GM23338 (cell line): ENCODE results near the gene RSRC1. TPM values are rescaled to one million over a fixed set of nuclear protein-coding genes. Genes with fewer than 3 reads are reported as not detected.

ENCODE experiments used
- ATAC-seq: fragments of 200-7000 bp; cut with Tn5 transposase; 3 replicates; pipeline ENCODE4 v1.9.1; 2020
- DNase-seq: peaks from one replicate; pipeline ENCODE4 v3.0.0-alpha.2; 2015; ENCODE audit warnings: low spot score
- H2AFZ ChIP-seq: fragments of 200-600 bp; sonication (generic); 2 replicates; pipeline ENCODE4 v1.8.0; 2016; ENCODE audit warnings: antibody characterized with exemption, mild to moderate bottlenecking, moderate library complexity
- H3F3A ChIP-seq: fragments of 200-600 bp; sonication (generic); replicated peaks from 2 replicates; pipeline ENCODE4 v1.8.0; 2017; ENCODE audit warnings: antibody characterized with exemption, mixed run types, low read depth
- H3K27ac ChIP-seq: fragments of 200-600 bp; sonication (generic); 2 replicates; pipeline ENCODE4 v1.6.1; 2016; ENCODE audit warnings: low read depth
- H3K27me3 ChIP-seq: fragments of 200-600 bp; sonication (generic); 2 replicates; pipeline ENCODE4 v1.8.0; 2016; ENCODE audit warnings: mild to moderate bottlenecking, mixed run types, moderate library complexity; ENCODE audit not compliant: insufficient read depth
- H3K36me3 ChIP-seq: fragments of 200-600 bp; sonication (generic); 2 replicates; pipeline ENCODE4 v1.8.0; 2016; ENCODE audit warnings: mild to moderate bottlenecking; ENCODE audit not compliant: insufficient read depth
- H3K4me1 ChIP-seq: fragments of 200-600 bp; sonication (generic); 2 replicates; pipeline ENCODE4 v1.8.0; 2016; ENCODE audit warnings: mild to moderate bottlenecking, moderate library complexity; ENCODE audit not compliant: insufficient read depth
- H3K4me2 ChIP-seq: fragments of 200-600 bp; sonication (generic); 2 replicates; pipeline ENCODE4 v1.7.1; 2017; ENCODE audit warnings: mixed run types
- H3K4me3 ChIP-seq: fragments of 200-600 bp; sonication (generic); 2 replicates; pipeline ENCODE4 v1.6.1; 2016; ENCODE audit warnings: mixed run types
- H3K79me2 ChIP-seq: fragments of 200-600 bp; sonication (generic); replicated peaks from 2 replicates; pipeline ENCODE4 v1.8.0; 2017; ENCODE audit warnings: mild to moderate bottlenecking; ENCODE audit not compliant: insufficient read depth
- H3K9me2 ChIP-seq: fragments of 200-600 bp; sonication (generic); 2 replicates; pipeline ENCODE4 v1.8.0; 2017; ENCODE audit not compliant: insufficient read depth
- H4K20me1 ChIP-seq: fragments of 200-600 bp; sonication (generic); replicated peaks from 2 replicates; pipeline ENCODE4 v1.8.0; 2017; ENCODE audit warnings: mild to moderate bottlenecking; ENCODE audit not compliant: insufficient read depth
- H3K27ac Mint-ChIP-seq: 2 replicates; pipeline ENCODE4 v1.8.0; 2020; ENCODE audit warnings: inconsistent platforms, mild to moderate bottlenecking, moderate library complexity, mixed read lengths
- H3K27me3 Mint-ChIP-seq: 3 replicates; pipeline ENCODE4 v1.8.0; 2022; ENCODE audit warnings: low read depth, mild to moderate bottlenecking, moderate library complexity, mixed read lengths, inconsistent platforms; ENCODE audit not compliant: insufficient read depth, poor library complexity
- H3K36me3 Mint-ChIP-seq: 3 replicates; pipeline ENCODE4 v1.8.0; 2021; ENCODE audit warnings: low read depth, mild to moderate bottlenecking, inconsistent platforms, moderate library complexity, mixed read lengths
- H3K4me1 Mint-ChIP-seq: 3 replicates; pipeline ENCODE4 v1.8.0; 2020; ENCODE audit warnings: mild to moderate bottlenecking, inconsistent platforms, mixed read lengths
- H3K4me3 Mint-ChIP-seq: 3 replicates; pipeline ENCODE4 v1.8.0; 2021; ENCODE audit warnings: moderate library complexity, mild to moderate bottlenecking, inconsistent platforms, mixed read lengths
- H3K9me3 Mint-ChIP-seq: 3 replicates; pipeline ENCODE4 v1.8.0; 2020; ENCODE audit warnings: moderate library complexity, mild to moderate bottlenecking, inconsistent platforms, mixed read lengths
- CREB1 ChIP-seq: fragments of 250-450 bp; sonication (Bioruptor Pico); IDR thresholded peaks from 2 replicates; pipeline ENCODE4 v1.5.0; 2020; ENCODE audit warnings: low read depth, mild to moderate bottlenecking, moderate library complexity
- EZH2 ChIP-seq: fragments of 200-600 bp; sonication (generic); IDR thresholded peaks from one replicate; pipeline ENCODE4 v1.8.0; 2017; ENCODE audit warnings: antibody characterized with exemption, mild to moderate bottlenecking, low read depth; ENCODE audit not compliant: unreplicated experiment
- EZH2phosphoT487 ChIP-seq: fragments of 200-600 bp; sonication (generic); IDR thresholded peaks from one replicate; pipeline ENCODE4 v1.8.1; 2018; ENCODE audit warnings: antibody characterized with exemption; ENCODE audit not compliant: unreplicated experiment
- JUNB ChIP-seq: IDR thresholded peaks from one replicate; pipeline ENCODE4 v1.6.1; 2016; ENCODE audit warnings: antibody characterized with exemption; ENCODE audit not compliant: unreplicated experiment
- NANOG ChIP-seq: IDR thresholded peaks from 2 replicates; pipeline ENCODE4 v1.6.1; 2016; ENCODE audit warnings: antibody characterized with exemption, borderline replicate concordance
- POLR2AphosphoS5 ChIP-seq: IDR thresholded peaks from 2 replicates; pipeline ENCODE4 v1.6.1; 2016; ENCODE audit warnings: antibody characterized with exemption, low read depth
- STAT1 ChIP-seq: IDR thresholded peaks from one replicate; pipeline ENCODE4 v1.6.1; 2016; ENCODE audit warnings: antibody characterized with exemption; ENCODE audit not compliant: unreplicated experiment
- ZNF114 ChIP-seq: fragments of 250-450 bp; sonication (Bioruptor Pico); IDR thresholded peaks from 2 replicates; pipeline ENCODE4 v1.5.0; 2020; ENCODE audit warnings: mild to moderate bottlenecking, moderate library complexity
- ZNF331 ChIP-seq: fragments of 250-450 bp; sonication (Bioruptor Pico); IDR thresholded peaks from 2 replicates; pipeline ENCODE4 v1.5.0; 2020; ENCODE audit warnings: low read depth, mild to moderate bottlenecking, moderate library complexity
- polyA plus RNA-seq: library from polyadenylated mRNA; unstranded; fragments of >200 nt; fragmentation: Nextera tagmentation; extraction: Ambion mirVana; gene quantifications from 2 replicates; pipeline ENCODE4 v1.2.1, GENCODE V29; 2016
- total RNA-seq: library from RNA; depleted of rRNA; stranded (reverse); fragments of >200 nt; shearing (Covaris generic); gene quantifications from 2 replicates; pipeline ENCODE4 v1.2.3, GENCODE V29; 2014
- TF ChIP-seq, protein P1 (sequence below), 2 experiments: fragments of 200-600 bp in 1 of 2; sonication (generic) in 1 of 2; conservative IDR thresholded peaks; 2 replicates each; pipeline versions ENCODE4 v1.5.1 to v1.6.1; 2016 to 2017; ENCODE audit warnings: antibody characterized with exemption in 2 of 2, low read depth in 2 of 2, mild to moderate bottlenecking in 2 of 2, moderate library complexity in 1 of 2
- TF ChIP-seq, protein P2 (sequence below): IDR thresholded peaks from 2 replicates; pipeline ENCODE4 v1.6.1; 2016; ENCODE audit warnings: antibody characterized with exemption
- TF ChIP-seq, protein P3 (sequence below): IDR thresholded peaks from one replicate; pipeline ENCODE4 v1.6.1; 2018; ENCODE audit warnings: antibody characterized with exemption; ENCODE audit not compliant: unreplicated experiment

RSRC1 gene
- total and polyA plus RNA-seq, 2 experiments from 2014 or later: 32.5 to 76.8 TPM

DNA sequence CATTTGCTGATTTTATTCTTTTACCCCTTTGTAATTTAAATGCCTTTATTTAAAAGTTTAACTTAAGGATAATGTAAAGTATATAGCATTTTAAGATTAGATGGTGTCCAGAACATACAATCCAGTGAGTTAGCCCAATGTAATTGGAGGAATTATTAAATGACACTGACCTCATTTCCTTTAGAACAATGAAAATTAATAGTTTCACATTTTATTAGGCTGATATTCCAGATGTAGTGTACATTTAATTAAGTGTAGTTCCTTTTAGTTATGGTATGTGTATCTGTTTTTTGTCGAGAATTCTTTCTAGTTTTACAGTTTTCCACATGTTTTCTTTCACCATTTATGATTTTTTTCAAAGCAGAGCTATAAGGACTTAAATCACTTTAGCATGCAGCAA, 75.8 kb downstream of the RSRC1 start:
- Histone ChIP-seq H3K4me1 (no peaks in the 10 kb centered on the region), H3K4me3 (no peak overlapping the region), H3K79me2 (peaks cover 3% of the 10 kb centered on the region), H3K27ac (no peak overlapping the region), H4K20me1 (no peaks in the 10 kb centered on the region), H2AFZ (no peak overlapping the region), H3K9me2 (no peaks in the 10 kb centered on the region), H3K36me3 (no peaks in the 10 kb centered on the region), H3F3A (no peaks in the 10 kb centered on the region), H3K4me2 (no peak overlapping the region), H3K27me3 (no peaks in the 10 kb centered on the region)
- ATAC-seq (no peak), DNase-seq (no peak)
- TF ChIP-seq, protein P1, sequence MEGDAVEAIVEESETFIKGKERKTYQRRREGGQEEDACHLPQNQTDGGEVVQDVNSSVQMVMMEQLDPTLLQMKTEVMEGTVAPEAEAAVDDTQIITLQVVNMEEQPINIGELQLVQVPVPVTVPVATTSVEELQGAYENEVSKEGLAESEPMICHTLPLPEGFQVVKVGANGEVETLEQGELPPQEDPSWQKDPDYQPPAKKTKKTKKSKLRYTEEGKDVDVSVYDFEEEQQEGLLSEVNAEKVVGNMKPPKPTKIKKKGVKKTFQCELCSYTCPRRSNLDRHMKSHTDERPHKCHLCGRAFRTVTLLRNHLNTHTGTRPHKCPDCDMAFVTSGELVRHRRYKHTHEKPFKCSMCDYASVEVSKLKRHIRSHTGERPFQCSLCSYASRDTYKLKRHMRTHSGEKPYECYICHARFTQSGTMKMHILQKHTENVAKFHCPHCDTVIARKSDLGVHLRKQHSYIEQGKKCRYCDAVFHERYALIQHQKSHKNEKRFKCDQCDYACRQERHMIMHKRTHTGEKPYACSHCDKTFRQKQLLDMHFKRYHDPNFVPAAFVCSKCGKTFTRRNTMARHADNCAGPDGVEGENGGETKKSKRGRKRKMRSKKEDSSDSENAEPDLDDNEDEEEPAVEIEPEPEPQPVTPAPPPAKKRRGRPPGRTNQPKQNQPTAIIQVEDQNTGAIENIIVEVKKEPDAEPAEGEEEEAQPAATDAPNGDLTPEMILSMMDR (conservative IDR thresholded peaks at IDR 0.05; ENCODE audit: low read depth in 2 of 2): no peak
- no peak for TF ChIP-seq NANOG
- no peaks in the 10 kb centered on the region for H3K9me3 Mint-ChIP-seq
- no peaks in the 10 kb centered on the region for H3K36me3 Mint-ChIP-seq
- no peaks in the 10 kb centered on the region for H3K4me1 Mint-ChIP-seq
- no peak overlapping the region for H3K4me3 Mint-ChIP-seq
- H3K27me3 Mint-ChIP-seq: peaks cover 2% of the 10 kb centered on the region
- no peak overlapping the region for H3K27ac Mint-ChIP-seq

DNA sequence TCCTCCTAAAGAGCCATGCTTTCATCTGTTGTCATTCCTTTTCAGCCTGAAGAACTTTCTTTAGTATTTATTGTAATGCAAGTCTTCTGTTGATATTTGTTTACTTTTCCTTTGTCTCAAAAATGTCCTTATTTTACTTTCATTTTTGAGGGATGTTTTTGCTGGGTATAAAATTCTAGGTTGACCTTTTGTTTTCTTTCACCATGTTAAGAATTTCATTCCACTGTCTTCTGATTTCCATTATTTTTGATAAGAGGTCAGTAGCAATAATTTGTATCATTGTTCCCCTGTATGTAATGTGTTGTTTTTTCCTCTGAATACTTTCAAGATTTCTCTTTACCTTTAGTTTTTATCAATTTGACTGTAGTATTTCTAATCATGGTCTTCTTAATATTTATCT, 91.1 kb downstream of the RSRC1 start:
- no peak overlapping the region for H3K4me2 ChIP-seq
- H3K4me1 ChIP-seq: no peaks in the 10 kb centered on the region
- H3K27ac ChIP-seq: no peak overlapping the region
- no peaks in the 10 kb centered on the region for H3F3A ChIP-seq
- H2AFZ ChIP-seq: no peak overlapping the region
- DNase-seq (peak; percentile 6), ATAC-seq (no peak)
- H3K9me2 ChIP-seq: no peaks in the 10 kb centered on the region
- Mint-ChIP-seq H3K36me3 (peaks cover 29% of the 10 kb centered on the region), H3K27ac (no peak overlapping the region), H3K9me3 (peaks cover 32% of the 10 kb centered on the region), H3K4me1 (no peaks in the 10 kb centered on the region), H3K27me3 (peaks cover under 1% of the 10 kb centered on the region), H3K4me3 (no peak overlapping the region)
- no peak overlapping the region for H3K4me3 ChIP-seq
- H3K36me3 ChIP-seq: no peaks in the 10 kb centered on the region
- no peak for TF ChIP-seq NANOG
- no peaks in the 10 kb centered on the region for H3K27me3 ChIP-seq
- H3K79me2 ChIP-seq: no peaks in the 10 kb centered on the region; the same call in 1 of the 2 replicates
- no peaks in the 10 kb centered on the region for H4K20me1 ChIP-seq

DNA sequence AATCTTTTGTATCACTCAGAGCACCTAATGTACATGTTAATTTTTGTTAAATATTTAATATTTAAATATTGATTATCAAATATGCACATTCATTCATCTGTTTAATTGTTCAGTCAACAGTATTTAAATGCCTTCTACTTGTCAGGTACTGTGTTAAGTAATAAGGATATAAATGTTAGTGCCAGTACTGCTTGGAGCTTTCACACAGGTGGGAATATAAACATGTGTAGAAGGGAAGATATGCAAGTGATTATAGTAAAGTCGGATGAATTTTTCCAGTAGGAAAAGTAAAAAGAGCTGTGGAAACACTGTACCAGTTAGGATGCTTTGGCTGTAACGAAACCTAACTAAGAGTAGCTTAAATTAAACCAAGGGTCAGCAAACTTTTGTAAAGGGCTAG, 95.4 kb downstream of the RSRC1 start:
- Histone ChIP-seq H3K36me3 (no peaks in the 10 kb centered on the region), H3K4me1 (no peaks in the 10 kb centered on the region), H3F3A (no peaks in the 10 kb centered on the region), H3K27me3 (no peaks in the 10 kb centered on the region), H2AFZ (no peak overlapping the region), H3K27ac (no peak overlapping the region), H4K20me1 (no peaks in the 10 kb centered on the region), H3K79me2 (no peaks in the 10 kb centered on the region), H3K4me2 (no peak overlapping the region), H3K9me2 (no peaks in the 10 kb centered on the region), H3K4me3 (no peak overlapping the region)
- Mint-ChIP-seq H3K4me3 (no peak overlapping the region), H3K9me3 (peaks cover 15% of the 10 kb centered on the region), H3K4me1 (no peaks in the 10 kb centered on the region), H3K27ac (no peak overlapping the region; the same call in 1 of the 2 replicates), H3K27me3 (peaks cover 4% of the 10 kb centered on the region), H3K36me3 (peaks cover 15% of the 10 kb centered on the region; the same call in 2 of the 3 replicates)
- DNase-seq (no peak), ATAC-seq (no peak)
- TF ChIP-seq NANOG (no peak), ZNF114 (CRISPR knock-in tag) (no peak), STAT1 (no peak), JUNB (no peak), EZH2phosphoT487 (no peak), ZNF331 (no peak), POLR2AphosphoS5 (no peak), EZH2 (no peak), CREB1 (CRISPR knock-in tag) (no peak)
- TF ChIP-seq, protein P2, sequence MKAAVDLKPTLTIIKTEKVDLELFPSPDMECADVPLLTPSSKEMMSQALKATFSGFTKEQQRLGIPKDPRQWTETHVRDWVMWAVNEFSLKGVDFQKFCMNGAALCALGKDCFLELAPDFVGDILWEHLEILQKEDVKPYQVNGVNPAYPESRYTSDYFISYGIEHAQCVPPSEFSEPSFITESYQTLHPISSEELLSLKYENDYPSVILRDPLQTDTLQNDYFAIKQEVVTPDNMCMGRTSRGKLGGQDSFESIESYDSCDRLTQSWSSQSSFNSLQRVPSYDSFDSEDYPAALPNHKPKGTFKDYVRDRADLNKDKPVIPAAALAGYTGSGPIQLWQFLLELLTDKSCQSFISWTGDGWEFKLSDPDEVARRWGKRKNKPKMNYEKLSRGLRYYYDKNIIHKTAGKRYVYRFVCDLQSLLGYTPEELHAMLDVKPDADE: no peak
- TF ChIP-seq, protein P3, sequence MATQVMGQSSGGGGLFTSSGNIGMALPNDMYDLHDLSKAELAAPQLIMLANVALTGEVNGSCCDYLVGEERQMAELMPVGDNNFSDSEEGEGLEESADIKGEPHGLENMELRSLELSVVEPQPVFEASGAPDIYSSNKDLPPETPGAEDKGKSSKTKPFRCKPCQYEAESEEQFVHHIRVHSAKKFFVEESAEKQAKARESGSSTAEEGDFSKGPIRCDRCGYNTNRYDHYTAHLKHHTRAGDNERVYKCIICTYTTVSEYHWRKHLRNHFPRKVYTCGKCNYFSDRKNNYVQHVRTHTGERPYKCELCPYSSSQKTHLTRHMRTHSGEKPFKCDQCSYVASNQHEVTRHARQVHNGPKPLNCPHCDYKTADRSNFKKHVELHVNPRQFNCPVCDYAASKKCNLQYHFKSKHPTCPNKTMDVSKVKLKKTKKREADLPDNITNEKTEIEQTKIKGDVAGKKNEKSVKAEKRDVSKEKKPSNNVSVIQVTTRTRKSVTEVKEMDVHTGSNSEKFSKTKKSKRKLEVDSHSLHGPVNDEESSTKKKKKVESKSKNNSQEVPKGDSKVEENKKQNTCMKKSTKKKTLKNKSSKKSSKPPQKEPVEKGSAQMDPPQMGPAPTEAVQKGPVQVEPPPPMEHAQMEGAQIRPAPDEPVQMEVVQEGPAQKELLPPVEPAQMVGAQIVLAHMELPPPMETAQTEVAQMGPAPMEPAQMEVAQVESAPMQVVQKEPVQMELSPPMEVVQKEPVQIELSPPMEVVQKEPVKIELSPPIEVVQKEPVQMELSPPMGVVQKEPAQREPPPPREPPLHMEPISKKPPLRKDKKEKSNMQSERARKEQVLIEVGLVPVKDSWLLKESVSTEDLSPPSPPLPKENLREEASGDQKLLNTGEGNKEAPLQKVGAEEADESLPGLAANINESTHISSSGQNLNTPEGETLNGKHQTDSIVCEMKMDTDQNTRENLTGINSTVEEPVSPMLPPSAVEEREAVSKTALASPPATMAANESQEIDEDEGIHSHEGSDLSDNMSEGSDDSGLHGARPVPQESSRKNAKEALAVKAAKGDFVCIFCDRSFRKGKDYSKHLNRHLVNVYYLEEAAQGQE: no peak
- TF ChIP-seq, protein P1 (conservative IDR thresholded peaks at IDR 0.05; ENCODE audit: low read depth in 2 of 2): no peak
